Measurements from ENCODE around the gene SMTNL1.

The SMTNL1 gene

DNA sequence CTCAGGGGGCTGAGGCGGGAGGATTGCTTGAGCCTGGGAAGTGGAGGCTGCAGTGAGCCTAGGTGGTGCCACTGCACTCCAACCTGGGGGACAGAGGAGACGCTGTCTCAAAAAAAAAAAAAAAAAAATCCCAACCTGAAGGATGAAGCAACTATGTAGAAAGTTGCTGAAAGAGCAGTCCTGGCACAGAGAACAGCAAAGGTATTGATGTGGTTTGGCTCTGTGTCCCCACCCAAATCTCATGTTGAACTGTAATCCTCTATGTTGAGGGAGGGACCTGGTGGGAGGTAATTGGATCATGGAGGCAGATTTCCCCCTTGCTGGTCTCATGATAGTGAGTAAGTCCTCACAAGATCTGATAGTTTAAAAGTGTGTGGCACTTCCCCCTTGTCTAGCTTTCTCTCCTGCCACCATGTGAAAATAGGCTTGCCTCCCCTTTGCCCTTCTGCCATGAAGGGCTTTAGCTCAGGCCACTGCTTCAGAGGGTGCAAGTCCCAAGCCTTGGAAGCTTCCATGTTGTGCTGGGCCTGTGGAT, 49.4 kb downstream of the SMTNL1 start:
- no peak overlapping the region for H3K4me3 ChIP-seq (ENCODE audit: low read depth, low read length)
- no peak for DNase-seq (ENCODE audit: low read depth)
- TF ChIP-seq, protein P1, sequence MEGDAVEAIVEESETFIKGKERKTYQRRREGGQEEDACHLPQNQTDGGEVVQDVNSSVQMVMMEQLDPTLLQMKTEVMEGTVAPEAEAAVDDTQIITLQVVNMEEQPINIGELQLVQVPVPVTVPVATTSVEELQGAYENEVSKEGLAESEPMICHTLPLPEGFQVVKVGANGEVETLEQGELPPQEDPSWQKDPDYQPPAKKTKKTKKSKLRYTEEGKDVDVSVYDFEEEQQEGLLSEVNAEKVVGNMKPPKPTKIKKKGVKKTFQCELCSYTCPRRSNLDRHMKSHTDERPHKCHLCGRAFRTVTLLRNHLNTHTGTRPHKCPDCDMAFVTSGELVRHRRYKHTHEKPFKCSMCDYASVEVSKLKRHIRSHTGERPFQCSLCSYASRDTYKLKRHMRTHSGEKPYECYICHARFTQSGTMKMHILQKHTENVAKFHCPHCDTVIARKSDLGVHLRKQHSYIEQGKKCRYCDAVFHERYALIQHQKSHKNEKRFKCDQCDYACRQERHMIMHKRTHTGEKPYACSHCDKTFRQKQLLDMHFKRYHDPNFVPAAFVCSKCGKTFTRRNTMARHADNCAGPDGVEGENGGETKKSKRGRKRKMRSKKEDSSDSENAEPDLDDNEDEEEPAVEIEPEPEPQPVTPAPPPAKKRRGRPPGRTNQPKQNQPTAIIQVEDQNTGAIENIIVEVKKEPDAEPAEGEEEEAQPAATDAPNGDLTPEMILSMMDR (IDR thresholded peaks at IDR 0.05; ENCODE audit: control insufficient read depth, extremely low read depth, insufficient read depth), result no peak

DNA sequence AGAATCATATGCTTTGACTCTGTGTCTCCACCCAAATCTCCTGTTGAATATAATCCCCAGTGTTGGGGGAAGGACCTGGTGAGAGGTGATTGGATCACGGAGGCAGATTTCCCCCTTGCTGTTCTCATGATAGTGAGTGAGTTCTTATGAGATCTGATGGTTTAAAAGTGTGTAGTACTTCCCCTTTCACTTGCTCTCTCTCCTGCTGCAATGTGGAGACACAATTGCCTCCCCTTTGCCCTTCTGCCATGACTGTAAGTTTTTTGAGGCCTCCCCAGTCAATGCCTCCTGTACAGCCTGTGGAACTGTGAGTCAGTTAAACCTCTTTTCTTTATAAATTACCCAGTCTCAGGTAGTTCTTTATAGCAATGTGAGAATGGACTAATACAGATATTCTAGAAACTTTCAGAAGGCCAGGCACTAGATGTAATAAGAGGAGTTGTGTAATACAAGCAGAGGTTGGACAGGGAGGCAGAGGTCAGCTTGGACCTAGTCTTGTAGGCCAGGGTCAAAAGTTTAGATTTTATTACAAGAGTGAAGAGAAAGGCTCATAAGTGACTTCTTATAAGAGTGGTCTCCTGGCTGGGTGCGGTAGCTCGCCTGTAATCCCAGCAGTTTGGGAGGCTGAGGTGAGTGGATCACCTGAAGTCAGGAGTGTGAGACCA, 50.8 kb downstream of the SMTNL1 start:
- TF ChIP-seq, protein P1 (IDR thresholded peaks at IDR 0.05; ENCODE audit: control insufficient read depth, extremely low read depth, insufficient read depth), result no peak

DNA sequence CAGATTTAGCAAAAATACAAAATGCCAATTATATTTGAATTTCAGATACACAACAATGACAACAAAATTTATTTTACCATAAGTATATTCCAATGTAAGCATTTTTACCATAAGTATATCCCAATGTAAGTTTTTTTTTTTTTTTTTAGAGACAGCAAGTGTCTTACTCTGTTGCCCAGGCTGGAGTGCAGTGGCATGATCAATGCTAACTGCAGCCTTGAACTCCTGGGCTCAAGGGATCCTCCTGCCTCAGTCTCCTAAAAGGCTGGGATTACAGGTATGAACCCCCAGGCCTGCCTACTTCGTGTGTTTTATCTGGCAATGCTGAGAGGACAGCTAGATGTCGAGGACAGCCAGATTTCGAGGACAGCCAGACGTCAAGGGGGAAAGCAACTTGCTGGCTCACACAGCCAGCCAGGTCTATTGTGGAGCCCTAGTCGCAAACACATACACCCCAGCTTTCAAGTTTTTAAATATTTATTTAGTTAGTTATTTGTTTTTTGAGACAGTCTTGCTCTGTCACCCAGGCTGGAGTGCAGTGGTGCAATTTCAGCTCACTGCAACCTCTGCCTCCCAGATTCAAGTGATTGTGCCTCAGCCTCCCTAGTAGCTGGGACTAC, 59.0 kb downstream of the SMTNL1 start:
- DNase-seq (ENCODE audit: low read depth), result no peak
- no peak overlapping the region for H3K4me3 ChIP-seq (ENCODE audit: low read depth, low read length)
- TF ChIP-seq, protein P1 (IDR thresholded peaks at IDR 0.05; ENCODE audit: control insufficient read depth, extremely low read depth, insufficient read depth), result no peak

More for the DNA sequence above, 50.8 kb downstream of the SMTNL1 start:
- DNase-seq (ENCODE audit: low read depth), result no peak
- no peak overlapping the region for H3K4me3 ChIP-seq (ENCODE audit: low read depth, low read length)

DNA sequence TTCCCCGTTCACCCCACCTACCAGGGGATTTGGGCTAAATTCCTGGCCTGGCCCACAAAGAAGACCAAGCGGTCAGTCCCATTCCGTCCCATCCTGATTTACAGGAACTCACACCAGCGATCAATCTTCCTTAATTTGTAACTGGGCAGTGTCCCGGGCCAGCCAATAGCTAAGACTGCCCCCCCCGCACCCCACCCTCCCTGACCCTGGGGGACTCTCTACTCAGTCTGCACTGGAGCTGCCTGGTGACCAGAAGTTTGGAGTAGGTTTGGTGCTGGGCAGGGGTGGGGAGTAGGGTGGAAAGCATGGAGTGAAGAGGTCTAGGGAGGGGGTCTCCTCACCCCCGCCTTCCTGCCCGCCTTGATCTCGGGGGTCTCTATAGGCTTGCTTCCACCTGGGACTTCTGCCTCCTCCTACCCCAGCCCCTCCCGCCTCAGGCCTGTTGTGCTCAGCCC, 60.1 kb downstream of the SMTNL1 start, which contains the start of gene SERPING1:
TSS of gene SERPING1 (plus strand) at position 225 of the 455 bp plus-strand sequence. CDS start 586 bp downstream, outside the sequence.
- H3K4me3 ChIP-seq (ENCODE audit: low read depth, low read length), result no peak within 1 kb of the TSS
- no peak for DNase-seq (ENCODE audit: low read depth)
- TF ChIP-seq, protein P1 (IDR thresholded peaks at IDR 0.05; ENCODE audit: control insufficient read depth, extremely low read depth, insufficient read depth), result no peak

DNA sequence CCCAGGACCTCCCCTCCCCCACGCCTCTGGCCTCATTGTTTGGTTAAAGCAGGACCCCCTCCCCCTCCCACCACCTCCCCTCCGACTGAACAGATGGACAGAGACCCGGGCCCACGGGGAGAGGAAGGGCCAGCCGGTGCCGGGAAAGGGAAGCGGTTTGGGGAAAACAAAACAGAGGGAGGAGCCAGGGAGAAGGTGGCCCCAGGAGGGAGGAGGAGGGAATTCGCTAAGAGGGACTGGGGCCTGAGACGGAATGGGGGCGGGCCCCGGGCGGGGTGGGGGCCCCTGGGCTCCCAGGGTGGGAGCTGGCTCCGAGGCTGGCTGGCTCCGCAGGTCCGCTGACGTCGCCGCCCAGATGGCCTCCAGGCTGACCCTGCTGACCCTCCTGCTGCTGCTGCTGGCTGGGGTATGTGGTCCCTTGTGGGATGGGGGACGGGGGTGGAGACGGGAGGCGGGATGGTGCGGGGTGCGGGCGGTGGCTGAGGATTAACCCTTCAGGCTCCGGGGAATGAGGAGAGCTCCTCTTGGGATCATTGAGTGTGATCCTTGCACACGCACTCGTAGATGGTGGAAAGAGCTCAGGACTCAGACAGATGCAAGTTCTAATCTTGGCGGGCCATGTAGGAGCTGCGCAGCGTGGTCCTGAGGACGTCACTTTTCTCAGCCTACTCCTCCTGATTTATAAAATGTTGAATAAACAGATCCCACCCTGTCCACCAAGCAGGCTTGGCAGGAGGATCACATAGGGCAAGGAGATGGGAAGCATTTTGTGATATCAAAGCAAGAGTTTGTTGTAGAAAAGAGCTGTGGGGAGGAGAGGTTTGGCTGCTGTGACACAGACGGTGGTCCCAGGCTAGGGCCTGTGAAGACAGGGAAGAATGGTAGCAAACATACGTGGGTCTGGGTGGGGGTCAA, 60.8 kb downstream of the SMTNL1 start:
- TF ChIP-seq, protein P1 (IDR thresholded peaks at IDR 0.05; ENCODE audit: control insufficient read depth, extremely low read depth, insufficient read depth), result no peak
- H3K4me3 ChIP-seq (ENCODE audit: low read depth, low read length), result no peak overlapping the region
- no peak for DNase-seq (ENCODE audit: low read depth)

DNA sequence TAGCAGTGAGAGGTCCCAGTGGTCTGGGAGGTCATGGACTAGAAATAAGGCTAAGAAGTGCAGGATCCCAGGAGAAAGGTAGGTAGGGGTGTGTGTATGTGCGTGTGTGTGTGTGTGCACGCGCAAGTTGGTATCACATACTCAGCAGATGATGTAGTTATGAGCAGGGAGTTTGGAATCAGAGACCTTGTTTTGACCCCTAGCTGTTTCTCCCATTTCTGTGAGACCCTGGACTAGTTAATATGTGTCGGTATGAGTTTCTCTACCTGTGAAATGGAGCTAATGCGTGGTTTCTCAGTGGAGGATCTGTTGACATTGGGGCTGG, 61.4 kb downstream of the SMTNL1 start:
- no peak overlapping the region for H3K4me3 ChIP-seq (ENCODE audit: low read depth, low read length)
- TF ChIP-seq, protein P1 (IDR thresholded peaks at IDR 0.05; ENCODE audit: control insufficient read depth, extremely low read depth, insufficient read depth), result no peak
- DNase-seq (ENCODE audit: low read depth), result no peak

Data from LNCaP clone FGC (cell line).